ENCODE measurements around the gene SPC25. TPM values are rescaled to one million over a fixed set of nuclear protein-coding genes. Genes with fewer than 3 reads are reported as not detected.

The SPC25 gene
- total RNA-seq: 10 to 100 TPM in 1 of 4 donors, 1 to 10 TPM in 1, not detected in 2; 2.5 to 10.5 TPM

GRCh38 chr2:168890006-168890782 is at the start of gene SPC25:
TSS of gene SPC25 (minus strand) at chr2:168890430. CDS start at chr2:168889519, 911 bp downstream.
- intact Hi-C loops (cut with DNase I; ENCODE audit: low total_unique reads) (no loop called here), in situ Hi-C loops (cut with MboI; ENCODE audit: low pct_ligation_motif_present in 1 of 4, low pct_unique_long_range_greater_than_20kb in 1 of 4, low sequenced_read_pairs in 3 of 4) (no loop called here)
- peak; percentile 88 for DNase-seq
- H3K4me1 ChIP-seq: peaks cover 0 to 12% (median 7%) of the 10 kb centered on the region in 4 donors
- peak within 1 kb of the TSS in 3 of 4 donors; percentile 42 to 69 (median 52) for H3K4me3 ChIP-seq
- 1 to 3% methylated on average over 4 to 38 of the region's 38 CpGs for WGBS, 2 donors (ENCODE audit: low coverage in 1 of 2)
- H3K9me3 ChIP-seq: no peaks in the 10 kb centered on the region
- TF ChIP-seq CTCF (IDR thresholded peaks at IDR 0.05) (peak in 2 of 5 experiments; percentile 41 to 47), POLR2AphosphoS5 (IDR thresholded peaks at IDR 0.05) (no peak)
- H3K36me3 ChIP-seq: no peaks in the 10 kb centered on the region
- no peaks in the 10 kb centered on the region for H3K27me3 ChIP-seq
- H3K27ac ChIP-seq: no peak within 1 kb of the TSS

- in situ Hi-C loops (cut with MboI; ENCODE audit: low pct_ligation_motif_present in 1 of 4, low pct_unique_long_range_greater_than_20kb in 1 of 4, low sequenced_read_pairs in 3 of 4): no loop called here
These were observed 49.7 kb upstream of the SPC25 start for GRCh38 chr2:168939918-168940317.

GRCh38 chr2:168939061-168939460 is 48.8 kb upstream of the SPC25 start:
- no peak for DNase-seq
- Histone ChIP-seq H3K36me3 (no peaks in the 10 kb centered on the region), H3K4me1 (no peaks in the 10 kb centered on the region), H3K27ac (no peak overlapping the region), H3K27me3 (no peaks in the 10 kb centered on the region), H3K9me3 (no peaks in the 10 kb centered on the region), H3K4me3 (no peak overlapping the region)
- TF ChIP-seq CTCF (IDR thresholded peaks at IDR 0.05): no peak
- TF ChIP-seq POLR2A (IDR thresholded peaks at IDR 0.05): no peak
- in situ Hi-C loops (cut with MboI; ENCODE audit: low pct_ligation_motif_present in 1 of 4, low pct_unique_long_range_greater_than_20kb in 1 of 4, low sequenced_read_pairs in 3 of 4) (no loop called here), intact Hi-C loops (cut with DNase I; ENCODE audit: low total_unique reads) (no loop called here)
- 85 to 94% methylated on average over 1 of the region's 1 CpG for WGBS, 2 donors (ENCODE audit: low coverage in 1 of 2)

More at GRCh38 chr2:168939918-168940317, 49.7 kb upstream of the SPC25 start:
- 68 to 75% methylated on average over 4 of the region's 4 CpGs for WGBS, 2 donors (ENCODE audit: low coverage in 1 of 2)
- no peak for DNase-seq
- Histone ChIP-seq H3K4me1 (no peaks in the 10 kb centered on the region), H3K4me3 (no peak overlapping the region), H3K9me3 (no peaks in the 10 kb centered on the region), H3K36me3 (no peaks in the 10 kb centered on the region), H3K27me3 (no peaks in the 10 kb centered on the region), H3K27ac (no peak overlapping the region)
- intact Hi-C loops (cut with DNase I; ENCODE audit: low total_unique reads): no loop called here
- no peak for TF ChIP-seq POLR2A (IDR thresholded peaks at IDR 0.05)
- no peak for TF ChIP-seq POLR2AphosphoS5 (IDR thresholded peaks at IDR 0.05)
- TF ChIP-seq CTCF (IDR thresholded peaks at IDR 0.05): no peak
- TF ChIP-seq EP300 (IDR thresholded peaks at IDR 0.05; ENCODE audit: low read depth): no peak

GRCh38 chr2:168935810-168936581 is 45.8 kb upstream of the SPC25 start:
- DNase-seq: no peak
- in situ Hi-C loops (cut with MboI; ENCODE audit: low pct_ligation_motif_present in 1 of 4, low pct_unique_long_range_greater_than_20kb in 1 of 4, low sequenced_read_pairs in 3 of 4): no loop called here
- Histone ChIP-seq H3K27me3 (no peaks in the 10 kb centered on the region), H3K4me1 (no peaks in the 10 kb centered on the region), H3K27ac (no peak overlapping the region), H3K9me3 (no peaks in the 10 kb centered on the region), H3K4me3 (no peak overlapping the region), H3K36me3 (no peaks in the 10 kb centered on the region)
- TF ChIP-seq POLR2A (IDR thresholded peaks at IDR 0.05): no peak
- TF ChIP-seq POLR2AphosphoS5 (IDR thresholded peaks at IDR 0.05): no peak
- no peak for TF ChIP-seq CTCF (IDR thresholded peaks at IDR 0.05)
- TF ChIP-seq EP300 (IDR thresholded peaks at IDR 0.05; ENCODE audit: low read depth): no peak
- intact Hi-C loops (cut with DNase I; ENCODE audit: low total_unique reads): no loop called here
- WGBS, 2 donors (ENCODE audit: low coverage in 1 of 2): 82 to 84% methylated on average over 12 to 14 of the region's 14 CpGs

All from transverse colon (tissue), 4 donors.